ENCODE data around the gene ARAP3.
A peak's percentile ranks its signal among the peaks of the same experiment; 100 is the strongest.

ARAP3 gene

DNA sequence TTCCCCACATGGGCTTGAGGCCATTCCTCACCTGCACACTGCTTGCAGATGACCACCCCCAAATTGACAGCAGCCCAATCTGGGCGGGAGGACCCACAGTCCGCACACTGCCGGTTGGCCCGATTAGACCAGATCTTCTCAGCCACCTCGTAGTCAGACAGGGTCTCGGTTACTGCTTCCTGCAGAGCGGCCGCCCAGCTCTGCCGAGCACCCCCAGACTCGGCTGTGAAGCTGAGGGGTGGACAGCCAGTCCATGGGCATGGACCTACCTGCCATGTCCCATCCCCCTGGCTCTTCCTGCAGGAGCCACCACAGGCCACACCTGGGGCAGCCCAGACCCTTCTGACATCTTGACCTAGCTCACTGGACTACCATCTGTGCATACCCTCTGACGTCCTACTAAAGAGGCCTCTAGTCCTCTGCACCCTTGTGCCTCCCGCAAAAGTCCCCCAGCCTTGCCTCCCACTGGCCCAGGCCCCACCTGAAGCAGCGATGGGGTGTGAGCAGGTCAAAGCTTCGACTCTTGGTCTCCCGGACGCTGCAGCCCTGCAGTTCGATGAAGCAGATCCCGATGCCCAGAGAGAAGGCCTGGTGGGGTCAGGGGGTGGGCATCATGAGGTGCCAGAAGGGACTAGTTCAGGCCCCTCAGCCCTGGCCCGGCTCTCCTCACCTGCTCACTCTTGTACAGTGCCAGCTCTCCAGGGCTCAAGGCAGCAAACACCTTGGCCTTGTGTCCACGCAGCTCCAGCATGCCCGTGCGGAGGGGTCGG is 9.8 kb downstream of the ARAP3 start:
- DNase-seq (ENCODE audit: low read depth), result no peak

DNA sequence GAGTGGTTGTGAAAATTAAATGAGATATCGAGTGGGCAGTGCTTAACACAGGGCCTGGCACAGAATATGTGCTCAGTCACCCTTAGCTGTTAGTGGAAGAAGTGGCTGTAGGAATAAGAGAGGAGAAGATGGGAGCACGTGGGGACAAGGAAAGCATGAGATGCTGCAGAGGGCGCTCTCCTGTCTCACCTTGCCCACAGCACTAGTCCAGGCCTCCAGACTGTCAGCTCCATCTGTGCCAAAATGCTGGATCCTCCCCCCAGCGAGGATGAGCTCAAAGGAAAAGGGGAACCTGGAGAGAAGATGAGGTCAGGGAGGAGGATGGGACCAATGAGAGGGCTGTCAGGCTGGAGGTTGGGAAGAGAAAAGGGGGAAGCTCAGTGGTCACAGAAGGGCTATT is 12.5 kb downstream of the ARAP3 start:
- no peak for DNase-seq (ENCODE audit: low read depth)

DNA sequence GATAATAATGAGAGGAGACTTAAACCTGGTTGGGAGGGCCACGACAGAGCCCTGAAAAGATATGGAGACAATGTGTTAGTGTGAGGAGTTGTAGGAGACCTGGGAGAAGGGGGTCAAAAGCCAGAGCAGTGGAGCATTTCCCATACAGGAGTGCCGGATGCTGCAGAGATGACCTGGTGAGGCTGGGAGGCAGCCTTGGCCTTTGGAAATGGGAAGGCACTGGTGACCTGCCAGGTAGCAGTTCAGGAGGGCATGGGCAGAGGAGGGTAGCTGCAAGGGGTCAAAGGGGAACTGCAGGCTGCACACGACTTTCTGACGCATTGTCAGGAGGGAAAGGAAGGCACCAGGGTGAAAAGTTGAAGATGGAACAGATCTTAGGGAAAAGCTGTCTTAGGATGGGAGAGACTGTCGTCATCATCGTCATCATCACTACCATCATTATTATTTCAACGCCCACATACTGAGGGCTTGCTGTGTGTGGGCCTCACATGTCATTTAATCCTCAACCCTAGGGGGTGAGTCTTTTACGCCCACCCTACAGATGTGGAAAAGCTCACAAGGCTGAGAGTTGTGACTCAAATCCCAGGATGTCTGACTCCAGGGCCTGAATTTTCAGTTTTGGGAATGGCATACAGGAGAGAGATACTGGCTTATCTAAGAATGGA is 13.3 kb downstream of the ARAP3 start:
- no peak for DNase-seq (ENCODE audit: low read depth)

DNA sequence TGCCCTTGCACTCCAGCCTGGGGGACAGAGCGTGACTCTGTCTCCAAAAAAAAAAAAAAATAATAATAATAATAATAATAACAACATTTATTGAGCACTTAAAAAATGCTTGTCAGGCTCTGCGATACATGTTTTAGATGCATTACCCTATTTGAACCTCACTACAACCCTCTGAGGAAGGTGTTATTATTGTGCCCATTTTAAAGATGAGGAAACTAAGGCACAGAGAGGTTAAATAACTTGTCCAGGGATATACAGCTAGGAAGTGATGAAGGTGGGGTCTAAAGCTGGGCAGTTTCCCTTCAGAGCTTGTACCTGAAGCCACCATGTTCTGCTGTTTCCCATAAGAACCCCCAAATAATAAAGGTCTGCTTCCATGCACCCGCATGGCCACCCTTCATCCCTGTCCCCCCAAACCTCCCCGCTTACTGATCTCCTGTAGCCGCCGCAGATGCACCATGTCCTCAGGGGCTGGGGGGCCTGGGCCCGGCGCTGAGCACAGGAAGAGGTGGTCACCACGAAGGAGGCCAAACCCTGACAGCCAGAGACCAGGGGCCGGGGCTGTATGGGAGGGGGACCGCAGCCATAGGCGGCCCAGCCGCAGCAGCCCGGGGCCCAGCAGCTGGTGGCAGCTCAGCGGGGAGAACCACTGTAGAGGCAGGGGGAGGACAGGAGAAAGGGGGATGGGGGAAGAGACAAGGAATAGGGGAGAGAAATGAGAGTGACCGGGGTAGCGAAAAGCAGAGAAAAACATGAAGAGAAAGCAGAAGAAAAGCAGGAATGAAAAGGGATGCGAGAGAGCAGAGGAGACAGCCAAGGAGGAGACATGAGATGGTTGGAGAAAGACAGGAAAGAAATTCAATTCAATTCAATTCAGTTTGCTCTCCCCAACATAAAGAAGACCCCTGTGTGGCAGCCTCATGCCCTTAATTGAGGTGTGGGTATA is 15.8 kb downstream of the ARAP3 start:
- DNase-seq (ENCODE audit: low read depth), result no peak

DNA sequence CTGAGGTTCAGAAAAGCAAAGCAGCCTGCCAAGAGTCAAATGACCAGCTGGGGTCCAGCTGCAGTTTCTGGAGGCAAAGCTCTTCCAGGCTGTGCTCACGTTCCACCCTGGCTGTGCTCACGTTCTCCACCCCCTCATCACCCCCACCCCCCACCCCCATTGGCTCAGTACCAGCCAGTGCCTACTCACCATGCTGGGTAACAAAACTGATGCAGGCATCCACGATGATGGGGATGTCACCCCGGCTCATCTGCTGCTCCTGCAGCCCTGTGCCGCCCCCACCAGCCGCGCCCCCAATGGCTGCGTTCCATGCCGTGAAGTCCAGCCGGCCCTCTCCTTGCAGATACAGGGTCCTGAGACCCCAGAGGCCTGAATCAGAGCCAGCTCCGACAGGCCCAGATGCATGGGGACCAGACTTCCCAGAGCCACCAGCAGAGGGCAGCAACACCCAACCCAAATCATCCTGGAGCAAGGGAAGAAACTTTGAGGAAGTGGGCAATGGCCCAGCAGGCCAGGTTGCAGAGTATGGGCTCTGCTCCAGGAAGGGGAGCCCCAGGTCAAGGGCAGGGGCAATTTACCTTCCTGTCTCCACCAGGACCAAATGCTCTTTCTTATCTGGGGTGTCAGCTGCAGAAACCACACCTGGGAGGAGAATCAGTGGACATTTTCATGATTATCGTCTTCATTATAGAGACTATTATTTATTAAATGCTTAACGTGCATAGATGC is 17.1 kb downstream of the ARAP3 start:
- DNase-seq (ENCODE audit: low read depth), result peak; percentile 33

DNA sequence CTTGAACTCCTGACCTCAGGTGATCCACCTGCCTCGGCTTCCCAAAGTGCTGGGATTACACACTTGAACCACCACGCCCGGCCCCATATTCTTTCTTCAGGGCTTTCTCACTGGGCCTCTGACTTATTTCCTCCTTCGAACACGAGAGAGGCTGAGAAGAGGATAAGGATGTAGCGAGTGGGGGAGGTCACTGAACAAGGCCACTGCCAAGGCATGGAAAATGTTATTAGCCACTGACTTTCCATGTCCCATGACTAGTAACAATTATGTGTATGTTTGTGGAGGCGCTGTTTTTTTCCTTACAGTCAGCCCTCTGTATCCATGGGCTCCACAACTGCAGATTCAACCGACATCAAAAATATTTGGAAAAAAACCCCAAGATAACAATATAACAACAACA is 18.5 kb downstream of the ARAP3 start:
- no peak for DNase-seq (ENCODE audit: low read depth)

DNA sequence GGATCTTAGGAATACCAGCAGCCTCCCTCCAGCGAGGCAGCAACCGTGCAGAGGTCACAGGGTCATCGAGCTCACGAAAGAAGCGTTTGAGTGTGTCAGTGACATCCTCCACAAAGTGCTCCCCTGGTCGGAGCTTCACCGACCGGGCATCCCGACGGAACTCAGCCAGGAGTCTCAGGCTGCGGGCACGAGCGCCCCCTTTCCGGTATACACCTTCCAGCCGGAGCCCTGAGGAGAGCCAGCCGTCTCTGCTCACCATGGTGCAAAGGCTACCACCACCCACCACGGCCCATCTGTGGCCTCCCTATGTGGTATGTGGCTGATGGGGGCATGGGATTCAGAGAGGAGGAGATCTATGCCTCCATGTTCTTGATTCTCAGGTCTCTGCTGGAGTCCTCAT is 20.0 kb downstream of the ARAP3 start:
- DNase-seq (ENCODE audit: low read depth), result no peak

DNA sequence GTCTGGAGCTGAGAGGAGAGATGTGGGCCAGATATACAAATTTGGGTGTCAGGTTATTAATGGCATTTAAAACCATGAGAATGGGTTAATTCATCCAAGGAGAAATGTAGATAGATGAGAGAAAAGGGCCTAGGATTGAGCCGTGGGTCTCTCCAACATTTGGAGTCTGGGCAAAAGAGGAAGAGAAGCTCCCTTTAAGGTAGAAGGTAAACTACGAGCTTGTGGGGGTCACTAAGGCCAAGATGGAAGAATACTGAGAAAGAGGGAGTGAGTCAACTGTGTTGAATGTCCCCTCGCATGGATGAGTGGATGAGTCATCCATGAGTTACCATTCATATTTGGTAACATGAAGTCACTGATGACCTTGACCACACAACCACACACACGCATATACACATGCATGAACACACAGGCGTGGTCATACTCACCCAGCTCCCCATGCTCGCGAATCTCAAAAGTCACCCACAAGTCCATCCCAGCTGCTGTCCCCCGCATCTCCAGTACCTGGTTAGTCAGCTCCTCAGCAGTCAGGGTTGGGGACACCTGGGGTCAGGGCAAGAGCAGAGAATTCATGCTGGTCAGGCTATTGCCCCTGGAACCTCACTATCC is 24.0 kb downstream of the ARAP3 start:
- peak; percentile 77 for DNase-seq (ENCODE audit: low read depth)

DNA sequence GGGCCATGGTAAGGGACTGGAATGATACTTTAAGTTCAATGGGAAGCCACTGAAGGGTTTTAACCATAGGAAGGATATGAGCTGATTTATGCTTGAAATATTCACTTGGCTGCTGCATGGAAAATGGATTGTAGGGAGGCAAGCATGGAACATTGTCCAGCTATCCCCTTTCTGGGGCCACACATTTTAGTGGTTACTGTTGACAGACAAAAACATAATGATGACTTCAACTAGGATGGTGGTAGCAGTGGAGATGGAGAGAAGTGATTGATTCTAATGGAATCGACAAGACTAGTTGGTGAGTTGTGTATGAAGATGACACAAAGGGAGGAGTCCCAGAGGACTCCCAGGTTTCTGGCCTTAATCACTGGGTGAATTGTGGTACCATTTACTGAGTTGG is 24.6 kb downstream of the ARAP3 start:
- no peak for DNase-seq (ENCODE audit: low read depth)

DNA sequence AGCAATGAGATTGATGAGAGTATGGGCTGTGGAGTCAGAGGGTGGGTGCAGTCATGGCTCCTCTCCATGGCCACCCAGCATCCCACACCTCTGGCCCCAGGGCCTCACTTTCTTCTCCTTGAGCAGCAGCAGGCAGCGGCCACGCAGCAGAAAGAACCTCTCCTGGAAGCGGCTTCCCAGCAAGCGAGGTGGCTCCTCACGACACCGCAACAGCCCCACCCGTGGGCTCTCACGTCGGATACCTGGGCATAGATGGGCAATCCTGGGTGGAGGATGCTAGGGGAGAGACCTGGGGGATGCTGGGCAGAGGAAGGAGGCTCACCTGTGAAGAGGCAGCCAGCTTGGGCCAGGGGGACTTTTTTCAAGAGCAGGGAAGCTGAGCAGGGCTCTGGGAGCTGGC is 25.6 kb downstream of the ARAP3 start:
- DNase-seq (ENCODE audit: low read depth), result no peak

DNA sequence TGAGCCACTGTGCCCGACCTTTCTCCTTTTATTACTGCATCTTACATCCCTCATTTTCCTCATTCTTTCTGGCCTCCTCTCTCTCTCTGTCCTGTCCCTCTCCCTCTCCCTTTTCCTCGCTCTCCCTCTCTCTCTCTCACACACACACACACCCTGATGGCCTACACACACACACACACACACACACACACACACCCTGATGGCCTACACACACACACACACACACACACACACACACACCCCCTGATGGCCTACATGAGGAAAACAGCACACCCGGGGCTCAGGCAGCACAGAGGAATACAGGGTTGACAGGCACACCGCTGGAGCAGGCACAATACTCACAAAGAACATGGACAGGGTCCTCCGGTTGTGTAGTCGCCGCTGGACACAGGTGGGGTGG is 27.0 kb downstream of the ARAP3 start:
- no peak for DNase-seq (ENCODE audit: low read depth)

DNA sequence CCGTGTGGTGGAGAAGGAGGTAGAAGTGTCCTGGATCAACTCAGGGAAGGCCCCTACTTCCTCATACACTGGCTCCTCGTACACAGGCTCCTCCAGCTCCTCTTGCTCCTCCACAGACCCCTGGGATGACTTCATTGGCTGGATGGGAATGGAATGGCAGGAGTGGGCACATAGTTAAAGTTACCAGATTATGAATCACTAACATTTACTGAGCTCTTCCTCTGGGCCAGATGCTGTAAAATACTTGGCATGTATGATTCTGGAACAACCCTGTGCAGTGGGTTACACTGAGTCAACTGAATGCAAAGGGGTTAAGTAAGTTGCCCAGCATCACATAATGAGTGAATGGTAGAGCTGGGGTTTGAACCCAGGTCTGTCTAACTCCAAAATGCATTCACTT is 27.7 kb downstream of the ARAP3 start:
- DNase-seq (ENCODE audit: low read depth), result peak; percentile 27

DNA sequence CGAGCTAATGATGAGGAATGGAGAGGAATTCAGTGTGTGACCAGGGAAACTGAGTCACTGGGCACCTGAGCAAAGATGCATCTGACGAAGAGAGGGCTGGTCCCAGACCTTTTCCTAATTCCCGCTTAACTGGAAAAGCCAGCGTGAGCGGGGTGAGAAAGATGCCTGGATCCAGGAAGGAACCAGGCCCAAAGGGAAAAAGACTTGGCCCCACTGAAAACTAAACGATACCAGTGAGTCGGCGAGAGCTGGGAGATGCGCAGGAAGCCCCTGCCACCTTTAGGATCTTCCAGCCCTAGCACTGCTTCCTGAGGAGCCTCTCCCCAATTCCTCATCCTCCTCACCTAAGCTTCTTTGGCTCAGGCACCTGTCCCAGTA is 30.3 kb downstream of the ARAP3 start:
- no peak for DNase-seq (ENCODE audit: low read depth)

DNA sequence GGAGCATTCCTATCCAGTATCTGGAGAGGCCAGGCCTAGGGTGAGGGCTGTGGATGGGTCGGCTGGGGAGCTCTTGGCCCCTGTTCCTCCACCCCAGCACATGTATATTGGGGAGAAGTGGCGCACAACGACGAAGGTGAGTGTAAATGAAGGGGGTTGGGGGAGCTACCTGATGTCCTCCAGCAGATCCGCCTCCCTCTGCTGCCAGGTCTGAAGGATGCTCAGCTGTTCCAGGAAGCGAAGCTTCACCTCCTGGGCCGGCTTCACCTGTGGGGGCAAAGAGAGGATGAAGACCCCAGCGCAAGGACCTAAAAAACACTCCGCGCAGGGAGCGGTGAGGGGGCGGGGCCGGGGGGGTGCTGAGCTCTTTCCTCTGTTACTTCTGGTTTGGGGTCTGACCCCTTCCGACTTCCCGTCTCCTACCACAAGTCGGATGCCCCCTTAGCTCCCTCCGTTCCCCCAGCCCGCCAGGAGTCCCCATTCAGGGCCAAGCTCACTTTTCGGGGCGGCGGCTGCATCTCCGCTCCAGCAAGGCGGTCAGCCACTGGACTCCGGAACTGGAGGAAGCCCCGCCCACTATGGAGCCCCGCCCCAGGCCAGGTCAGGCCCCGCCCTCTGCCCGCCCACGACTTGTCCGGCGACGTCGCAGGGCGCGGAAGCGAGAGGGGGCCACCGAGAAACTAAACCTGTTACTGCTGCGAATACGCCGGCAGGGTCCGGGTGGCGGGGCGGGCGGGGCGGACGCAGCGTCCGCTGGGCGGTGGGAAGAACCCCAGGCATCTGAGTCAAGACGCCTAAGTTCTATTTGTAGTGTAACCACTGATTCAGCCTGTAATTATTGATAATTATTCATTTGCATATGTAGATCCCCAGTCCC is 30.9 kb downstream of the ARAP3 start, which contains the start of gene FCHSD1:
Gene FCHSD1, minus strand, starts transcription at position 568 of the 877 bp plus-strand sequence. Its CDS starts 50 bp downstream, at position 518.
- peak; percentile 77 for DNase-seq (ENCODE audit: low read depth)

DNA sequence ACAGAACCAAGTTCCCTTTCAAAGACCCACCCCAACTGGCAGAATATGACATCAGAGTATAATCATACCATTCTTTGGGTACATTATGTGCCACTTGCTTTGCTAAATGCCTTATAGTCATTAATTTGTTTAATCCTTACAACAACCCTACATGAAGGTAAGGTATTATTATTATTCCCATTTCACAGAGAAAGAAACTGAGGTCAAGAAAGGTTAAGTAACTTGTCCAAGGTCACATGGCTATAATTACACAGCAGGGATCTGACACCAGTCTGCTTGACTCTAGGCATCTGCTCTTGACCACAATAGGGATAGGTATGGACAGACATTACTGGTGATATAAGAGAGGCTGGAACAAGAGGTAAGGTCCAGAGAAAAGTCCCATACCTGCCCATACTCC is 32.1 kb downstream of the ARAP3 start:
- no peak for DNase-seq (ENCODE audit: low read depth)

DNA sequence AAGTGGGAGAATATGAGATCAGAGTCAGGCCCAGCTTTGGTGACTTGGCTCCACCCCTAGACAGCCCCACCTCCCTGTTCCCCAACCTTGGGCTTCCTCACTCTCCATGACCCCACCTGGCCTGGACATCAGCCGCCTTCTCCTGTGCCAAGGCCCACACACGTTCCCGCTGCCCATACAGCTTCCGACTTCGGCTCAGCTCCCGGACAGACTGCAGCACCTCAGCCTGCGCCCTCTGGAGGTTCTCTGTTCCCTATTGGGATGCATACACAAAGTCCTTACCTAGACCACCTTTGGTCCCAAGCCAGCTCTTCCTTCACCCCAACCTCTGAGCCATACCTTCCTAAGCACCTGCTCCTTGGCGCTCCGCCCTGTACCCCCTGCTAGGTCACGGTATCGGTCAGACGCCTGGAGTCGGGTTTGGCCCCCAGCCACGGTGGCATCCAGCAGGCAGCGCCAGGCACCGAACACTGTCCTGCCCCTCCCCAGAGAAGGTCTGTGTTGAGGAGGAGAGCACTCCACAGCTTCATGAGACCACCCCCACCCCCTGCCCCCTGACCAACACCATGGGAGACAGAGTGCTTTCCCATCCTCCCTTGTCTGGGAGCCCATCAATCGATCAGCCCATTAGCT is 32.9 kb downstream of the ARAP3 start:
- DNase-seq (ENCODE audit: low read depth), result no peak

DNA sequence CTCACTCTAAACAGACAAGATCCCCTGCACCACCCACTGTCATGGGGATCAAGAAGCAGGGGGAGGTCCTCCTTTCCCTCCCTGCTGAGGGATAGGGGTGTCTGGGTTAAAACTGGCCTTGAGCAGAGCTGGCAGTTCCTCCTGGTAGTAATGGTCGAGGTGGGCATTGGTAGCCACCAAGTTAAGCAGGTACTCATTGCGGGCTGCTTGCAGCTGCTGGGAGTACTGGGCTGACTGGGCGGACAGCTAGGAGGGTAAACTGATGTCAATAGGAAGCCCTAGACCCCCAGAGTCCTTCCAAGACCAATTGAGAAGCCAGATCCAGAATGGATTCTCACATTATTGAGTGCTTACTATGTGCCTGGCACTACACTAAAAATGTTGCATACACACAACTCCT is 34.2 kb downstream of the ARAP3 start:
- DNase-seq (ENCODE audit: low read depth), result no peak

DNA sequence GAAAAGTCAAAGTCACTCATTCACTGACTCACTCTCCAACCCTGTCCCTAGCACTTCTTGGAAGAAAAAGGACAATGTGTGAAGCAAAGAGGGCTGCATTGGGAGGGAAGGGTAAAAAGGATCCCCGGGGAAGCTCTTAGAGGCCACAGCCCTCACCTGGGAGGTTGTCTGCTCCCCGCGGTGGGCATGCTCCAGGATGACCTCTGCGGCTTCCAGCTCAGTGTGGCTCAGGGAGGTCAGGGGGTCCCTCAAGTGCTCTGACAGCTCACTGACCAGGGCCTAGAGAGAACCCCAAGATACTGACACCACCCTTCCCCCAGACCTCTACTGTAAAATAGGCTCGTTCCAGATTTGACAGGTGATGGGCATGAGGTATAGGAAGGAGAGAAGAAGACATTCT is 34.8 kb downstream of the ARAP3 start:
- DNase-seq (ENCODE audit: low read depth), result no peak

DNA sequence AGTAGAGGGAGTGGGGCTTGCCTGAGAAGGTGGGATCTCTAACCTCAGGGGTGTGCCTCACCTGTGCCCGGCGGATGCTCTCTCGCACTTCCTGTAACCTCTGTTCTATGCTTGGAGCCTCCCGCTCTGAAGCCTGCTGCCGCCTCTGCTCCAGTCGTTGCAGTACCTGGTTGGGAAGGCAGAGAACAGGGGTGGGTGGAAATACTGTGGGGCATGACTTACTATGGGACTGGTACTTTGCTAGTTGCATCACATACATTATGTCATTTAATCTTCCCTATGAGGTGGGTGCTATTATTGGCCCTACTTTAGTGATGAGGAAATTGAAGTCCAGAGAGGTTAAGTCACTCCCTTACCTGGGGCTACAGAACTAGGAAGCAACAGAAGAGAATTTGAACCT is 36.0 kb downstream of the ARAP3 start:
- DNase-seq (ENCODE audit: low read depth), result no peak

DNA sequence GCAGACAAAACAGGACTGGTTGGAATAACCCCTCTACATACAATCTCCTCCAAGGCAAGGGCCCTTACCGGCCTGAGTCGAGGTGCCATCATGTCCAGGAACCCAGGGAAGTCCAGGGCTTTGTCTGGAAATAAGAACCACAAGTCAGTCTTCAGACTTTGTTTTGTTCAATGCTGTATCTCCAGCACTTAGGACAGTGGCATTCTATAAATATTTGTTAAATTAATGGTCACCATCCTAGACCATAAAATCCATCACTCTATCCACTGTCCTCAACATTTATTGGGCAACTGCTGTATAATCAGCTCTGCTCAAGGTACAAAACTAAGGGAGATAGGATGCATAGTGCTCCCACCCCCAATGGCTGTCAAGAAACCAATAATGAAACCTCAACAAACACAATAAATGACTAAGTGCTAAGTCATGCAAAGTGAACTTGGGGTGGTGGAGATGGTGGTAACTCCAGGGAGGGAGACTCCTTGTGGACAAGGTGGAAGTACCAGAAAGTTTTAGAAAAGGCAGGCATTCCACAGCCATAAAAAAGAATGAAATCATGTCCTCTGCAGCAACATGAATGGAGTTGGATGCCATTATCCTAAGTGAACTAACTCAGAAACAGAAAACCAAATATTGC is 40.3 kb downstream of the ARAP3 start:
- DNase-seq (ENCODE audit: low read depth), result peak; percentile 14
